ENCODE measurements around the gene OR51A4. TPM values are rescaled to one million over a fixed set of nuclear protein-coding genes. Genes with fewer than 3 reads are reported as not detected.

OR51A4 gene
- total RNA-seq (not detected), polyA plus RNA-seq (not detected)

DNA sequence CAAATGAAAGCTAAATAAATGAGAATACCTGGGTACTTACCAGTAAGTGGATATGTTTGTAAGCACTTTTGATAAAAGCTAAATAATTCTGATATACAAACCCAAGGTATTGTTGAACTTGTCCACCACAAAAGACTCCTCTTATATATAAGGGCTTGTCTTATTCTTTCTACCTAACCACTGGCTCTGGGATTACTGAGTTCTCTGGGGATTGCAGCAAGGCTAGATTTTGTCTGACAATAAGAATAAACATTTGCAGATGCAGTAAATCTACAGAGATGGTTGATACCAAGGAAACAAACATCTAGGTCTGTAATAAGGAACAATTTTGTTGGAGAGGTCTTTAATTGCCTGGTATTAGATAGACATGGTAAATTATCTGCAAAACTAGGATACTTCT lies at the start of gene OR51A4:
Gene OR51A4 (minus strand): TSS at position 101 of the 400 bp plus-strand sequence. CDS start 505 bp downstream, outside the sequence.
- DNase-seq, result no peak
- intact Hi-C loops (cut with micrococcal nuclease), result no loop called here
- Mint-ChIP-seq H3K4me1 (no peaks in the 10 kb centered on the region), H3K36me3 (no peaks in the 10 kb centered on the region), H3K9me3 (peaks cover 0 to 2% (median 0%) of the 10 kb centered on the region in 8 donors), H3K4me3 (no peak within 1 kb of the TSS), H3K27ac (no peak within 1 kb of the TSS), H3K27me3 (no peaks in the 10 kb centered on the region)
- POLR2A ChIA-PET (ENCODE audit: partially characterized antibody), result no interaction called here
- Histone ChIP-seq H3K9me3 (ENCODE audit: control insufficient read depth in 1 of 2, low read length in 2 of 2) (no peaks in the 10 kb centered on the region), H3K27ac (ENCODE audit: low read depth, low read length) (no peak within 1 kb of the TSS), H3K4me3 (ENCODE audit: low read length in 2 of 2) (no peak within 1 kb of the TSS), H3K27me3 (ENCODE audit: insufficient read depth, low read length) (no peaks in the 10 kb centered on the region), H3K36me3 (ENCODE audit: insufficient read depth, low read length) (no peaks in the 10 kb centered on the region), H3K4me1 (ENCODE audit: insufficient read depth, low read length) (no peaks in the 10 kb centered on the region)
- CTCF ChIA-PET (ENCODE audit: partially characterized antibody), result no interaction called here

GRCh38 chr11:4994551-4994950 lies 47.1 kb upstream of the OR51A4 start, which contains the start of gene OR51L1:
Gene OR51L1 (plus strand): TSS chr11:4994851. CDS start chr11:4998983, 4,132 bp downstream.
- no peaks in the 10 kb centered on the region for H3K36me3 ChIP-seq (ENCODE audit: insufficient read depth, low read length)
- no peak within 1 kb of the TSS for H3K27ac ChIP-seq (ENCODE audit: low read depth, low read length)
- peaks cover 0 to 2% of the 10 kb centered on the region in 2 donors for H3K27me3 Mint-ChIP-seq
- no peaks in the 10 kb centered on the region for H3K36me3 Mint-ChIP-seq
- ChIA-PET CTCF (ENCODE audit: partially characterized antibody) (no interaction called here), POLR2A (ENCODE audit: partially characterized antibody) (no interaction called here)
- H3K4me1 Mint-ChIP-seq, result no peaks in the 10 kb centered on the region
- intact Hi-C loops (cut with micrococcal nuclease), result no loop called here
- H3K9me3 Mint-ChIP-seq, result no peaks in the 10 kb centered on the region
- no peak within 1 kb of the TSS for H3K4me3 Mint-ChIP-seq
- no peaks in the 10 kb centered on the region for H3K4me1 ChIP-seq (ENCODE audit: insufficient read depth, low read length)
- H3K9me3 ChIP-seq (ENCODE audit: control insufficient read depth in 1 of 2, low read length in 2 of 2), result no peaks in the 10 kb centered on the region
- no peaks in the 10 kb centered on the region for H3K27me3 ChIP-seq (ENCODE audit: insufficient read depth, low read length)
- no peak for DNase-seq
- H3K27ac Mint-ChIP-seq, result no peak within 1 kb of the TSS
- no peak within 1 kb of the TSS for H3K4me3 ChIP-seq (ENCODE audit: low read length in 2 of 2)

GRCh38 chr11:4991060-4991459 lies 43.7 kb upstream of the OR51A4 start:
- no peaks in the 10 kb centered on the region for H3K36me3 Mint-ChIP-seq
- CTCF ChIA-PET (ENCODE audit: partially characterized antibody), result no interaction called here
- POLR2A ChIA-PET (ENCODE audit: partially characterized antibody), result no interaction called here

DNA sequence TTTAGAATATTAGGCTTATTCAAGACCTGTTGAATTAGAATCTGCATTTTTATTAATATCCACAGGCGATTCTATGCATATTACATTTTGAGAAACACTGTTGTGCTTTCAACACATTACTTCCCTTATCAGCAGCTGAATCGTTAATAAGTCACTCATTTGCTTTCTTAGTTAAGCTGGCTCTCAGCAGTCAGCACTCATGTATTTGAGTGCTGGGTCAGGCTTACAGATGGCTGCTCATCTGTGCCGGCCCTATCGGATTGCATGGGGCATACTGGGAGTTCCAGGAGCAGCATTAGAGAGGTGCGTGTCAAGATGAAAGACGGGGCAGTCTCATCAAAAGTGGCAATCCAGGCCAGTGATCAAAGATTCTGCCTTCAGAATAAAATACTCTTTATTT lies 36.4 kb upstream of the OR51A4 start:
- no peaks in the 10 kb centered on the region for H3K4me1 Mint-ChIP-seq
- CTCF ChIA-PET (ENCODE audit: partially characterized antibody), result no interaction called here

More at GRCh38 chr11:4991060-4991459, 43.7 kb upstream of the OR51A4 start:
- Histone ChIP-seq H3K9me3 (ENCODE audit: control insufficient read depth in 1 of 2, low read length in 2 of 2) (no peaks in the 10 kb centered on the region), H3K4me1 (ENCODE audit: insufficient read depth, low read length) (no peaks in the 10 kb centered on the region), H3K27me3 (ENCODE audit: insufficient read depth, low read length) (no peaks in the 10 kb centered on the region), H3K27ac (ENCODE audit: low read depth, low read length) (no peak overlapping the region), H3K36me3 (ENCODE audit: insufficient read depth, low read length) (no peaks in the 10 kb centered on the region), H3K4me3 (ENCODE audit: low read length in 2 of 2) (no peak overlapping the region)
- Mint-ChIP-seq H3K27me3 (no peaks in the 10 kb centered on the region), H3K27ac (no peak overlapping the region), H3K4me3 (no peak overlapping the region), H3K9me3 (no peaks in the 10 kb centered on the region), H3K4me1 (no peaks in the 10 kb centered on the region)
- DNase-seq, result no peak
- intact Hi-C loops (cut with micrococcal nuclease), result no loop called here

DNA sequence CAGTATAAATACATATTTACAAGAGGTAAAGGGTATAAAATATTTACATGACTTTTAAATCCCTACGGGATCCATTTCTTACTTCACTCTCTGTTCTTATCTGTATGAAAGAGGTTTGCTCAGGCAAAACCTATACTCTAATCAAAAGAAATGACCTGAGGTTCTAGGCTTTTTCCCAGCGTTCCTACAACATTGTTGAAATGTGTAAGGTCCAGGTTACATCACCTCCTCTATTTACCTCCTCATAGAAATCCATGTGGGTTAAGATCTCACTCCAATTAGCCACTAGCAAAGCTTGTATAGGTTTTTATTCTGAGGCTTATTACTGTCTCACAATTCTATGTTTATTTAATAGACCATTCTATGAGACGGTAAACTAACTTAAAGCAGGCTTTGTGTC lies 35.3 kb upstream of the OR51A4 start:
- no peak overlapping the region for H3K4me3 ChIP-seq (ENCODE audit: low read length in 2 of 2)
- no peak overlapping the region for H3K27ac Mint-ChIP-seq
- peaks cover 0 to 5% (median 0%) of the 10 kb centered on the region in 8 donors for H3K9me3 Mint-ChIP-seq
- no peaks in the 10 kb centered on the region for H3K27me3 ChIP-seq (ENCODE audit: insufficient read depth, low read length)
- DNase-seq, result no peak
- H3K4me3 Mint-ChIP-seq, result no peak overlapping the region
- intact Hi-C loops (cut with micrococcal nuclease), result no loop called here
- H3K9me3 ChIP-seq (ENCODE audit: control insufficient read depth in 1 of 2, low read length in 2 of 2), result no peaks in the 10 kb centered on the region
- CTCF ChIA-PET (ENCODE audit: partially characterized antibody), result no interaction called here
- no peak overlapping the region for H3K27ac ChIP-seq (ENCODE audit: low read depth, low read length)
- H3K4me1 ChIP-seq (ENCODE audit: insufficient read depth, low read length), result no peaks in the 10 kb centered on the region
- no peaks in the 10 kb centered on the region for H3K36me3 ChIP-seq (ENCODE audit: insufficient read depth, low read length)
- H3K4me1 Mint-ChIP-seq, result no peaks in the 10 kb centered on the region
- POLR2A ChIA-PET (ENCODE audit: partially characterized antibody), result no interaction called here
- H3K36me3 Mint-ChIP-seq, result no peaks in the 10 kb centered on the region
- H3K27me3 Mint-ChIP-seq, result no peaks in the 10 kb centered on the region

More for the DNA sequence above, 36.4 kb upstream of the OR51A4 start:
- intact Hi-C loops (cut with micrococcal nuclease), result no loop called here
- POLR2A ChIA-PET (ENCODE audit: partially characterized antibody), result no interaction called here
- Mint-ChIP-seq H3K27me3 (no peaks in the 10 kb centered on the region), H3K36me3 (no peaks in the 10 kb centered on the region), H3K27ac (no peak overlapping the region), H3K4me3 (no peak overlapping the region), H3K9me3 (no peaks in the 10 kb centered on the region)
- Histone ChIP-seq H3K9me3 (ENCODE audit: control insufficient read depth in 1 of 2, low read length in 2 of 2) (no peaks in the 10 kb centered on the region), H3K36me3 (ENCODE audit: insufficient read depth, low read length) (no peaks in the 10 kb centered on the region), H3K27ac (ENCODE audit: low read depth, low read length) (no peak overlapping the region), H3K4me3 (ENCODE audit: low read length in 2 of 2) (no peak overlapping the region), H3K27me3 (ENCODE audit: insufficient read depth, low read length) (no peaks in the 10 kb centered on the region), H3K4me1 (ENCODE audit: insufficient read depth, low read length) (no peaks in the 10 kb centered on the region)
- DNase-seq, result no peak

- H3K27ac ChIP-seq (ENCODE audit: low read depth, low read length), result no peak overlapping the region
- no peaks in the 10 kb centered on the region for H3K36me3 Mint-ChIP-seq
- H3K9me3 Mint-ChIP-seq, result peaks cover 0 to 7% (median 0%) of the 10 kb centered on the region in 8 donors
- no peaks in the 10 kb centered on the region for H3K4me1 ChIP-seq (ENCODE audit: insufficient read depth, low read length)
- DNase-seq, result no peak
- ChIA-PET CTCF (ENCODE audit: partially characterized antibody) (no interaction called here), POLR2A (ENCODE audit: partially characterized antibody) (no interaction called here)
- no peaks in the 10 kb centered on the region for H3K9me3 ChIP-seq (ENCODE audit: control insufficient read depth in 1 of 2, low read length in 2 of 2)
- H3K4me3 Mint-ChIP-seq, result no peak overlapping the region
- H3K4me1 Mint-ChIP-seq, result no peaks in the 10 kb centered on the region
- H3K27me3 Mint-ChIP-seq, result no peaks in the 10 kb centered on the region
- H3K27ac Mint-ChIP-seq, result no peak overlapping the region
- H3K36me3 ChIP-seq (ENCODE audit: insufficient read depth, low read length), result no peaks in the 10 kb centered on the region
- intact Hi-C loops (cut with micrococcal nuclease), result no loop called here
- H3K4me3 ChIP-seq (ENCODE audit: low read length in 2 of 2), result no peak overlapping the region
- H3K27me3 ChIP-seq (ENCODE audit: insufficient read depth, low read length), result no peaks in the 10 kb centered on the region
Observed at GRCh38 chr11:4979036-4979435, 31.6 kb upstream of the OR51A4 start.

GRCh38 chr11:4975436-4975835 lies 28.0 kb upstream of the OR51A4 start:
- Histone ChIP-seq H3K27me3 (ENCODE audit: insufficient read depth, low read length) (no peaks in the 10 kb centered on the region), H3K4me3 (ENCODE audit: low read length in 2 of 2) (no peak overlapping the region), H3K27ac (ENCODE audit: low read depth, low read length) (no peak overlapping the region), H3K4me1 (ENCODE audit: insufficient read depth, low read length) (no peaks in the 10 kb centered on the region), H3K9me3 (ENCODE audit: control insufficient read depth in 1 of 2, low read length in 2 of 2) (no peaks in the 10 kb centered on the region), H3K36me3 (ENCODE audit: insufficient read depth, low read length) (no peaks in the 10 kb centered on the region)
- intact Hi-C loops (cut with micrococcal nuclease), result no loop called here
- Mint-ChIP-seq H3K36me3 (no peaks in the 10 kb centered on the region), H3K4me1 (no peaks in the 10 kb centered on the region), H3K4me3 (no peak overlapping the region), H3K27ac (no peak overlapping the region), H3K27me3 (no peaks in the 10 kb centered on the region), H3K9me3 (peaks cover 0 to 7% (median under 1%) of the 10 kb centered on the region in 8 donors)
- no peak for DNase-seq
- ChIA-PET POLR2A (ENCODE audit: partially characterized antibody) (no interaction called here), CTCF (ENCODE audit: partially characterized antibody) (no interaction called here)

GRCh38 chr11:4962816-4963215 lies 15.4 kb upstream of the OR51A4 start:
- no peaks in the 10 kb centered on the region for H3K36me3 ChIP-seq (ENCODE audit: insufficient read depth, low read length)
- Mint-ChIP-seq H3K27me3 (peaks cover 0 to 2% of the 10 kb centered on the region in 2 donors), H3K4me3 (no peak overlapping the region), H3K36me3 (no peaks in the 10 kb centered on the region), H3K4me1 (no peaks in the 10 kb centered on the region), H3K27ac (no peak overlapping the region), H3K9me3 (peaks cover 0 to 11% (median 0%) of the 10 kb centered on the region in 8 donors)
- no peaks in the 10 kb centered on the region for H3K9me3 ChIP-seq (ENCODE audit: control insufficient read depth in 1 of 2, low read length in 2 of 2)
- H3K4me1 ChIP-seq (ENCODE audit: insufficient read depth, low read length), result no peaks in the 10 kb centered on the region
- DNase-seq, result no peak
- no peaks in the 10 kb centered on the region for H3K27me3 ChIP-seq (ENCODE audit: insufficient read depth, low read length)
- no peak overlapping the region for H3K27ac ChIP-seq (ENCODE audit: low read depth, low read length)
- POLR2A ChIA-PET (ENCODE audit: partially characterized antibody), result interaction anchor here (0.6 kb wide), 1 partner anchor 36 kb away, joined by 4 read pairs; no protein-coding TSS in a partner anchor
- intact Hi-C loops (cut with micrococcal nuclease), result no loop called here
- CTCF ChIA-PET (ENCODE audit: partially characterized antibody), result no interaction called here
- no peak overlapping the region for H3K4me3 ChIP-seq (ENCODE audit: low read length in 2 of 2)

All from CD4-positive, alpha-beta memory T cell (primary cell).